ENCODE results near the gene CLVS2.

CLVS2 gene

GRCh38 chr6:123039431-123039830 lies 43.4 kb downstream of the CLVS2 start:
- no peak for DNase-seq (ENCODE audit: low spot score)
- in situ Hi-C loops (cut with MboI; ENCODE audit: low pct_unique_long_range_greater_than_20kb, low sequenced_read_pairs, unreplicated experiment), result no loop called here
- TF ChIP-seq CTCF (IDR thresholded peaks at IDR 0.05; ENCODE audit: extremely low read depth, insufficient read depth, missing control alignments), result no peak

GRCh38 chr6:123042401-123042800 lies 46.4 kb downstream of the CLVS2 start:
- no peak for TF ChIP-seq CTCF (IDR thresholded peaks at IDR 0.05; ENCODE audit: extremely low read depth, insufficient read depth, missing control alignments)
- in situ Hi-C loops (cut with MboI; ENCODE audit: low pct_unique_long_range_greater_than_20kb, low sequenced_read_pairs, unreplicated experiment), result no loop called here
- no peak for DNase-seq (ENCODE audit: low spot score)

- no peak for TF ChIP-seq CTCF (IDR thresholded peaks at IDR 0.05; ENCODE audit: extremely low read depth, insufficient read depth, missing control alignments)
- DNase-seq (ENCODE audit: low spot score), result no peak
- in situ Hi-C loops (cut with MboI; ENCODE audit: low pct_unique_long_range_greater_than_20kb, low sequenced_read_pairs, unreplicated experiment), result no loop called here
Observed at GRCh38 chr6:123044341-123044860, 48.4 kb downstream of the CLVS2 start.

- no peak for TF ChIP-seq CTCF (IDR thresholded peaks at IDR 0.05; ENCODE audit: extremely low read depth, insufficient read depth, missing control alignments)
- in situ Hi-C loops (cut with MboI; ENCODE audit: low pct_unique_long_range_greater_than_20kb, low sequenced_read_pairs, unreplicated experiment), result no loop called here
- no peak for DNase-seq (ENCODE audit: low spot score)
Observed at GRCh38 chr6:123053602-123054225, 57.7 kb downstream of the CLVS2 start.

DNA sequence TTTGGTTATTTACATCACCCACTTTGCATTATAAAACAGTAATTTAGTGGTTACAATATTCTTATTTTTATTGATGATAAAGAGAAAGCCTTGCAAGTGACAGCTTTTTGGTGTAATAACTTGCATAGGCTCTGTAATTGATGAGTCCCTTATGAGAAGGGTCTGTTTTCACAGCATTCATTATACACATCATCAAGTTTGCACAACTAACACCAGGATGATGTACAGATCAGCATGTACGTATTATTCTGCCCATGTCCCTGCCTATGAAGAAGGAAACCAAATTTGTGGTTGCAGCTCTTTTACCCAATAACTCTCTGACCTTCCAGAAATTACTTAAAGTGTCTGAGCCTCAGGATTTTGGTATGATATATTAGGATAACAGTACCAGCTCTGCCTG lies 59.2 kb downstream of the CLVS2 start:
- in situ Hi-C loops (cut with MboI; ENCODE audit: low pct_unique_long_range_greater_than_20kb, low sequenced_read_pairs, unreplicated experiment), result no loop called here
- no peak for TF ChIP-seq CTCF (IDR thresholded peaks at IDR 0.05; ENCODE audit: extremely low read depth, insufficient read depth, missing control alignments)
- no peak for DNase-seq (ENCODE audit: low spot score)

DNA sequence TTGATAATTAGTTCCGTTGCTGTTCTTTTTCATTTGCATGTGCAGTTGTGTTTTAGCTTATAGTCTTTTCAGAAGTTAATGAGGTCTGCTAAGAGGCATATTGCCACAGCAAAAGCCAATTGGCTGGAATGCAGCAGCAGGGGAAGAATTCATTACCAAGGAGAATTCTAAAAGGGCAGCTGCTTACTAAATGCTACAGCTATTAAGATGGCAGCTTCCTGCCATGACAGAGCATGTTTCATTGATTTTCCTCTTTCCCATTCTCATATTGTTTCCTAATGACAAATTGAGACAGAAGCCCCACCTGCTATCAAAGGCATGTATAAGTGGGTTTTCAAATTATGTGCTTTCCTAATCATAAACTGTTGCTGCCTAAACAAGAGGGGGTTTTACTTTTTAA lies 66.6 kb downstream of the CLVS2 start:
- in situ Hi-C loops (cut with MboI; ENCODE audit: low pct_unique_long_range_greater_than_20kb, low sequenced_read_pairs, unreplicated experiment), result no loop called here
- DNase-seq (ENCODE audit: low spot score), result no peak
- TF ChIP-seq CTCF (IDR thresholded peaks at IDR 0.05; ENCODE audit: extremely low read depth, insufficient read depth, missing control alignments), result no peak
